ENCODE data around the gene TEX261.

GRCh38 chr2:70959851-70960832 is 34.5 kb downstream of the TEX261 start:
- no peak for TF ChIP-seq CTCF (IDR thresholded peaks at IDR 0.05)
- no peak for TF ChIP-seq POLR2A (IDR thresholded peaks at IDR 0.05)
